OCI-LY1 (cell line): ENCODE data around the gene MYH7.

Experiments used
- CTCF ChIP-seq: fragments of 200-600 bp; sonication (generic), shearing (Covaris generic); IDR thresholded peaks from 2 replicates; pipeline ENCODE4 v1.5.1; 2017; ENCODE audit warnings: mild to moderate bottlenecking, antibody characterized with exemption, low read length, moderate library complexity, mixed read lengths
- EZH2 ChIP-seq: fragments of 200-600 bp; sonication (generic), shearing (Covaris generic); IDR thresholded peaks from 2 replicates; pipeline ENCODE4 v1.8.0; 2017; ENCODE audit warnings: borderline replicate concordance, mixed run types, mild to moderate bottlenecking, antibody characterized with exemption, low read length, moderate library complexity, mixed read lengths

GRCh38 chr14:23377198-23377550 is 58.3 kb downstream of the MYH7 start:
- TF ChIP-seq CTCF (no peak), EZH2 (no peak)
